AG09309 (cell line): ENCODE measurements around the gene TPK1.

Source experiments
- DNase-seq: peaks from one replicate; pipeline ENCODE4 v3.0.0-alpha.2; 2010; ENCODE audit warnings: low read depth
- H3K4me3 ChIP-seq: 2 replicates; pipeline ENCODE4 v1.5.1; 2011; ENCODE audit warnings: mild to moderate bottlenecking, low read depth, low read length, moderate library complexity; ENCODE audit not compliant: control insufficient read depth
- TF ChIP-seq, protein P1 (sequence below): IDR thresholded peaks from 2 replicates; pipeline ENCODE4 v1.5.1; 2011; ENCODE audit warnings: mild to moderate bottlenecking, low read depth, low read length, inconsistent platforms; ENCODE audit not compliant: insufficient read depth, control insufficient read depth; ENCODE audit errors: missing control alignments

TPK1 gene

DNA sequence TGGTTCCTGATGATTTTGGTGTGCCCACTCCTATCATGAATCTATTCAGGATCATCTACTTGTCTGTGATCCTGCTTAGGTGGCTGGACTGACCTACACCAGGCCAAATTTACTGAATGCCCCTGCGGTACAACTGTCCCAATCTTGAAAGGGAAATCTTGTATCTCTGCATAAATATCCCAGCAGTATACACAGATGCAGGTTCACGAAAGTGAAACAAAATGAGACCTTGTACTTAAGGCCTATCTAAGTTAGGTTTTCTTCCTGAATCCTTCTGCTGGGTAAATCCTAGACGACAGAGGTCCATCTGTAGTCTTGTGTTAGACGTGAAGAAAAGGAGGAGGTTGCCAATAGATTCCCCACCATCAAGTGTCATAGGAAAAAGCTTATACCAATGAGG is 346.9 kb downstream of the TPK1 start:
- no peak overlapping the region for H3K4me3 ChIP-seq
- no peak for DNase-seq
- TF ChIP-seq, protein P1, sequence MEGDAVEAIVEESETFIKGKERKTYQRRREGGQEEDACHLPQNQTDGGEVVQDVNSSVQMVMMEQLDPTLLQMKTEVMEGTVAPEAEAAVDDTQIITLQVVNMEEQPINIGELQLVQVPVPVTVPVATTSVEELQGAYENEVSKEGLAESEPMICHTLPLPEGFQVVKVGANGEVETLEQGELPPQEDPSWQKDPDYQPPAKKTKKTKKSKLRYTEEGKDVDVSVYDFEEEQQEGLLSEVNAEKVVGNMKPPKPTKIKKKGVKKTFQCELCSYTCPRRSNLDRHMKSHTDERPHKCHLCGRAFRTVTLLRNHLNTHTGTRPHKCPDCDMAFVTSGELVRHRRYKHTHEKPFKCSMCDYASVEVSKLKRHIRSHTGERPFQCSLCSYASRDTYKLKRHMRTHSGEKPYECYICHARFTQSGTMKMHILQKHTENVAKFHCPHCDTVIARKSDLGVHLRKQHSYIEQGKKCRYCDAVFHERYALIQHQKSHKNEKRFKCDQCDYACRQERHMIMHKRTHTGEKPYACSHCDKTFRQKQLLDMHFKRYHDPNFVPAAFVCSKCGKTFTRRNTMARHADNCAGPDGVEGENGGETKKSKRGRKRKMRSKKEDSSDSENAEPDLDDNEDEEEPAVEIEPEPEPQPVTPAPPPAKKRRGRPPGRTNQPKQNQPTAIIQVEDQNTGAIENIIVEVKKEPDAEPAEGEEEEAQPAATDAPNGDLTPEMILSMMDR = no peak

DNA sequence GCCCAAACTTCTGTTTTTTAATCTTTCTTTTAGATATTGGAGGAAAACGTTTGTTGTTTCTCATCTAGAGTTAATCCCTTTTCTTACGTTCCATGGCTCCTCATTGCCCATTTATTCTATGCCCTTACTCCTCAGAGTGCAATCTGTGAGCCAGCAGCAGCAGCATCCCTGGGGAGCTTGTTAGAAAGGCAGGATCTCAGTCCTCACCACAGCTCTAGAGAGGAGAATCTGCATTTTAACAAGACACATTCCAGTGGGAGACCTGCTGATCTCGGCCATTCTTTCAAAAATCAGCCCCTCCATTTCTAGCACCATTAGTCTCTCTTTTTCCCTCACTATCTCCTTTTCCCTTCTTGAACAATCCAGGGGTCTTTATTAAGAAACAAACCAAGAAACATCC is 348.0 kb downstream of the TPK1 start:
- no peak for DNase-seq
- TF ChIP-seq, protein P1 = no peak

DNA sequence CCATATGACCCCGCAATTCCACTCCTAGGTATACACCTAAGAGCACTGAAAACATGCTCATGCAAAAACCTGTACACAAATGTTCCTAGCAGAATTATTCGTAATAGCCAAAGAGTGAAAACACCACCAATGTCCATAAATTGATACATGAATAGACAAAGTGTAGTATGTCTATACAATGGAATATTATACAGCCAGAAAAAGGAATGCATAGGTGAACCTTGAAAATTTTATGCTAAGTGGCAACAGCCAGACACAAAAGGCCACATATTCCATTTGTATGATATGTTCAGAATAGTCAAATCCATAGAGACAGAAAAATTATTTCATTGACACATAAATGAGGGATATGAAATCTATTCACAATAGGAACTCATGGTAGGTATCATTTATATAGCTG is 351.4 kb downstream of the TPK1 start:
- no peak overlapping the region for H3K4me3 ChIP-seq
- TF ChIP-seq, protein P1 = no peak
- no peak for DNase-seq

More for the DNA sequence above, 348.0 kb downstream of the TPK1 start:
- H3K4me3 ChIP-seq = no peak overlapping the region

DNA sequence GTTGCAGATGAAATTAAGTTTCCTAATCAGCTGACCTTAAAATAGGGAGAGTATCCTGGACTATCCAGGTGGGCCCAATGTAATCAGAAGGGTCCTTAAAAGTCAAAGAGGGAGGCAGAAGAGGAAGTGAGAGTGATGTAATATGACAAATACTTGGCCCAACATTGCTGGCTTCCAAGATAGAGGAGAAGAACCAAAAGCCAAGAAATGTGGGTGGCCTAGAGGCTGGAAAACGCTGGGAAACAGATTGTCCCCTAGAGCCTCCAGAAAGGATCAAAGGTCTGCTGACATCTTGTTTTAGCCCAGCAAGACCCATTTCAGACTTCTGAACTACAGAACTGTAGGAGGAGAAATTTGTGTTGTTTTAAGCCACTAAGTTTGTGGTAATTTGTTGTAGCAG is 352.7 kb downstream of the TPK1 start:
- H3K4me3 ChIP-seq = no peak overlapping the region
- TF ChIP-seq, protein P1 = no peak
- no peak for DNase-seq

DNA sequence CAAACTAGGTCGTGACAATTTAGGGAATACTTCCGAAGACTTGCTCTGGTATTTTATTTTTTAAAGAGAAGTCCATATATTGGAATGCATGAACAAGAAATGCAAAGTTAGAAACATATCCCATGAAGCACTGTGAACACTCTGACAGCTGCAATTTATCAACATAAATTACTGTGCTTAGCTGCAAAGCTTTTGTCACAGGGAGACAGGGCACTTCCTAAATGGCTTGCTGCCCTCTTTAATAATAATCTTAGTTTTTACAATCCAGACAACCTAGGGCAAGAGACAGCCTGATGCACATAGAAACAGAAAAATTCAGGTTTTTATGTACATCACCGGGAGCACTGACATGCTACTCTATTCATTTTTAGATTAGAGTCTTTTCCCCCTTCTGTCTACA is 354.0 kb downstream of the TPK1 start:
- TF ChIP-seq, protein P1 = no peak
- DNase-seq = no peak
- H3K4me3 ChIP-seq = no peak overlapping the region

DNA sequence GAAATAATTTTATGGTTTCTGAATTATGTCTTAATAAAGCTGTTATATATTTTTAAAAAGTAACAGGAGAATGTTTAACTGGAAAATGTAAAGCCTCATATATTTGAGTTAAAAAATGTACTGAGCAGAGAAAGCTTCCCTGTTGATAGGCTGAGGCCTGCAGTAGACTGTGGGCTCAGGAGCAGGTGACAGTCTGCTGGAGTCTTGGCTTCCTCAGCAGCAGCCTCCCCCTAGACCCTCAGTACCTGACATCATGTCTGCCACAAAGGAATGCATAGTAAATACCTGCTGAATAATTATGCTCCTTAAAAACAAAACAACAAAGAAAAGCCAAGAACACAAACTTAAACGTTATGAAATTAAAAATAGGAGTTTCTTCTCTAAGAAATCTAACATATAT is 358.5 kb downstream of the TPK1 start:
- TF ChIP-seq, protein P1 = no peak
- DNase-seq = no peak
- no peak overlapping the region for H3K4me3 ChIP-seq
